RCC 7860 (cell line): ENCODE measurements around the gene KREMEN1.

Experiments
- DNase-seq: peaks from one replicate; pipeline ENCODE4 v3.0.0-alpha.2; 2015; ENCODE audit warnings: low spot score
- FAIRE-seq: peaks from 2 replicates; lab custom pipeline; 2012; peaks lifted over from hg19 to GRCh38; lab: Jason Lieb, UNC

Gene KREMEN1

GRCh38 chr22:29048822-29049654 is 23.8 kb upstream of the KREMEN1 start:
- no peak for FAIRE-seq

GRCh38 chr22:29049655-29050263 is 23.1 kb upstream of the KREMEN1 start:
- FAIRE-seq (no peak), DNase-seq (no peak)

More at GRCh38 chr22:29048822-29049654, 23.8 kb upstream of the KREMEN1 start:
- DNase-seq = no peak

- DNase-seq = no peak
- no peak for FAIRE-seq
Measured at GRCh38 chr22:29050457-29050856, 22.4 kb upstream of the KREMEN1 start.

GRCh38 chr22:29053048-29053702 is 19.7 kb upstream of the KREMEN1 start:
- no peak for FAIRE-seq
- no peak for DNase-seq

- DNase-seq (no peak), FAIRE-seq (no peak)
Measured at GRCh38 chr22:29054251-29054767, 18.5 kb upstream of the KREMEN1 start.

GRCh38 chr22:29055192-29055830 is 17.5 kb upstream of the KREMEN1 start:
- DNase-seq = no peak
- no peak for FAIRE-seq

- DNase-seq = no peak
- FAIRE-seq = no peak
Measured at GRCh38 chr22:29056472-29056871, 16.4 kb upstream of the KREMEN1 start.

- FAIRE-seq (no peak), DNase-seq (no peak)
Measured at GRCh38 chr22:29060251-29060869, 12.5 kb upstream of the KREMEN1 start.

GRCh38 chr22:29060931-29061330 is 11.9 kb upstream of the KREMEN1 start:
- FAIRE-seq (no peak), DNase-seq (no peak)

GRCh38 chr22:29061773-29062172 is 11.1 kb upstream of the KREMEN1 start, which contains the start of gene C22orf31:
TSS of gene C22orf31 (minus strand) at chr22:29061831. CDS start at chr22:29061792, 39 bp downstream.
- DNase-seq = no peak
- no peak for FAIRE-seq

- DNase-seq (no peak), FAIRE-seq (no peak)
Measured at GRCh38 chr22:29062286-29062821, 10.5 kb upstream of the KREMEN1 start.

GRCh38 chr22:29065468-29066190 is 7.2 kb upstream of the KREMEN1 start:
- FAIRE-seq (no peak), DNase-seq (no peak)

GRCh38 chr22:29069463-29069862 is 3.4 kb upstream of the KREMEN1 start:
- DNase-seq = no peak
- FAIRE-seq = no peak

- DNase-seq (no peak), FAIRE-seq (no peak)
Measured at GRCh38 chr22:29070490-29070889, 2.3 kb upstream of the KREMEN1 start.

GRCh38 chr22:29071261-29072045 is 1.4 kb upstream of the KREMEN1 start:
- DNase-seq (no peak), FAIRE-seq (no peak)

- no peak for FAIRE-seq
- peak; percentile 40 for DNase-seq
Measured at GRCh38 chr22:29072193-29072978, 449 bp upstream of the KREMEN1 start.

GRCh38 chr22:29073618-29074275 is 912 bp downstream of the KREMEN1 start:
- DNase-seq (no peak), FAIRE-seq (no peak)
